SK-N-SH treated with all-trans-retinoic acid at 6 μM for 48 hours (cell line): ENCODE measurements around the gene SH2D2A.
"Not testable (repeated sequence)": the region's sequence is repeated elsewhere in the genome, so short reads cannot be mapped to it uniquely, and the experiment has no call there.

Experiments used
- ATAC-seq: fragments of 200-7000 bp; cut with Tn5 transposase; 3 replicates; pipeline ENCODE4 v1.9.1; 2020; ENCODE audit warnings: mild to moderate bottlenecking, moderate library complexity
- ARNTL ChIP-seq: fragments of 450-650 bp; formaldehyde crosslinking; IDR thresholded peaks from 2 replicates; pipeline ENCODE4 v1.5.0; 2020; ENCODE audit warnings: low read depth, mild to moderate bottlenecking, moderate library complexity, borderline replicate concordance
- BACH2 ChIP-seq: fragments of 250-450 bp; sonication (Bioruptor Pico); IDR thresholded peaks from 2 replicates; pipeline ENCODE4 v1.9.0; 2021; ENCODE audit warnings: mild to moderate bottlenecking, borderline replicate concordance
- CSDC2 ChIP-seq: fragments of 250-450 bp; sonication (Bioruptor Pico); IDR thresholded peaks from 2 replicates; pipeline ENCODE4 v1.5.0; 2020; ENCODE audit warnings: mild to moderate bottlenecking, moderate library complexity
- ESRRG ChIP-seq: fragments of 250-450 bp; sonication (Bioruptor Pico); IDR thresholded peaks from 2 replicates; pipeline ENCODE4 v1.6.1; 2021; ENCODE audit warnings: mild to moderate bottlenecking
- GLIS3 ChIP-seq: fragments of 250-450 bp; sonication (Bioruptor Pico); IDR thresholded peaks from 2 replicates; pipeline ENCODE4 v1.5.0; 2020; ENCODE audit warnings: mild to moderate bottlenecking, moderate library complexity
- ISL1 ChIP-seq: fragments of 250-450 bp; sonication (Bioruptor Pico); IDR thresholded peaks from 2 replicates; pipeline ENCODE4 v2.1.2; 2022; ENCODE audit warnings: mild to moderate bottlenecking, moderate library complexity
- OSR1 ChIP-seq: fragments of 250-450 bp; sonication (Bioruptor Pico); IDR thresholded peaks from 2 replicates; pipeline ENCODE4 v1.8.0; 2022; ENCODE audit warnings: moderate library complexity, mild to moderate bottlenecking, inconsistent platforms
- PPARA ChIP-seq: fragments of 250-450 bp; sonication (Bioruptor Pico); IDR thresholded peaks from 2 replicates; pipeline ENCODE4 v1.5.0; 2020; ENCODE audit warnings: mild to moderate bottlenecking, borderline replicate concordance
- RARB ChIP-seq: fragments of 250-450 bp; sonication (Bioruptor Pico); IDR thresholded peaks from 2 replicates; pipeline ENCODE4 v1.8.0; 2021; ENCODE audit warnings: mild to moderate bottlenecking, moderate library complexity
- SNAI2 ChIP-seq: fragments of 250-450 bp; sonication (Bioruptor Pico); IDR thresholded peaks from 2 replicates; pipeline ENCODE4 v1.5.0; 2020; ENCODE audit warnings: mild to moderate bottlenecking, moderate library complexity
- TCF4 ChIP-seq: fragments of 250-450 bp; sonication (Bioruptor Pico); IDR thresholded peaks from 2 replicates; pipeline ENCODE4 v1.8.0; 2021; ENCODE audit warnings: mild to moderate bottlenecking, moderate library complexity, borderline replicate concordance
- TOX ChIP-seq: fragments of 250-450 bp; sonication (Bioruptor Pico); IDR thresholded peaks from 2 replicates; pipeline ENCODE4 v1.8.0; 2021; ENCODE audit warnings: mild to moderate bottlenecking, moderate library complexity, borderline replicate concordance
- ZC3H10 ChIP-seq: fragments of 250-450 bp; sonication (Bioruptor Pico); IDR thresholded peaks from 2 replicates; pipeline ENCODE4 v1.5.1; 2021; ENCODE audit warnings: mild to moderate bottlenecking, moderate library complexity
- ZFP3 ChIP-seq: fragments of 250-450 bp; sonication (Bioruptor Pico); IDR thresholded peaks from 2 replicates; pipeline ENCODE4 v1.5.0; 2020; ENCODE audit warnings: mild to moderate bottlenecking, moderate library complexity
- ZFP30 ChIP-seq: fragments of 450-650 bp; formaldehyde crosslinking; IDR thresholded peaks from 2 replicates; pipeline ENCODE4 v1.5.0; 2022; ENCODE audit warnings: mild to moderate bottlenecking, moderate library complexity
- ZNF565 ChIP-seq: fragments of 450-650 bp; formaldehyde crosslinking; conservative IDR thresholded peaks from 2 replicates; pipeline ENCODE4 v1.5.0; 2020; ENCODE audit warnings: low read depth, mild to moderate bottlenecking, moderate library complexity
- ZNF8 ChIP-seq: fragments of 450-650 bp; formaldehyde crosslinking; IDR thresholded peaks from 2 replicates; pipeline ENCODE4 v1.5.0; 2020; ENCODE audit warnings: mild to moderate bottlenecking, moderate library complexity
- TF ChIP-seq, protein P1 (sequence below): fragments of 250-450 bp; sonication (Bioruptor Pico); IDR thresholded peaks from 2 replicates; pipeline ENCODE4 v1.8.0; 2020; ENCODE audit warnings: mild to moderate bottlenecking, moderate library complexity, borderline replicate concordance
- TF ChIP-seq, protein P2 (sequence below): fragments of 250-450 bp; sonication (Bioruptor Pico); IDR thresholded peaks from 2 replicates; pipeline ENCODE4 v1.8.0; 2021; ENCODE audit warnings: low read depth, mild to moderate bottlenecking, moderate library complexity, borderline replicate concordance
- TF ChIP-seq, protein P3 (sequence below): fragments of 250-450 bp; sonication (Bioruptor Pico); IDR thresholded peaks from 2 replicates; pipeline ENCODE4 v1.5.1; 2020; ENCODE audit warnings: low read depth, mild to moderate bottlenecking, moderate library complexity
- TF ChIP-seq, protein P4 (sequence below): fragments of 250-450 bp; sonication (Bioruptor Pico); IDR thresholded peaks from 2 replicates; pipeline ENCODE4 v1.5.0; 2020; ENCODE audit warnings: mild to moderate bottlenecking, moderate library complexity

The SH2D2A gene

DNA sequence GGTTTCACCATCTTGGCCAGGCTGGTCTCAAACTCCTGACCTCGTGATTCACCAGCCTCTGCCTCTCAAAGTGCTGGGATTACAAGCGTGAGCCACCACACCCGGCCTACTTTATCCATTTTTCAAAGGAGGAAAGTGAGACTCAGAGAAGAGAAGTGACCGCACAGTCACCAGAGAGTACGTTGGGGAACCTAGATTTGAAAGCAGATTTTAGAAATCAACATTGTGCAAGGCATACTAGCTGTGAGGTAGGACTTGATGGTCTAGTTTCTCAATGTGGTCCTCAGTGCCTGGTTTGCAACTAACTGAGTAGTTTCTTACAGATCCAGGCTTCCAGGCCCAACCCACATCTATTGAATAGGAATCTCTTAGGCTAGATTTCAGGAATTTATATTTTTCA is 51.0 kb downstream of the SH2D2A start (continued):
- TF ChIP-seq, protein P1, sequence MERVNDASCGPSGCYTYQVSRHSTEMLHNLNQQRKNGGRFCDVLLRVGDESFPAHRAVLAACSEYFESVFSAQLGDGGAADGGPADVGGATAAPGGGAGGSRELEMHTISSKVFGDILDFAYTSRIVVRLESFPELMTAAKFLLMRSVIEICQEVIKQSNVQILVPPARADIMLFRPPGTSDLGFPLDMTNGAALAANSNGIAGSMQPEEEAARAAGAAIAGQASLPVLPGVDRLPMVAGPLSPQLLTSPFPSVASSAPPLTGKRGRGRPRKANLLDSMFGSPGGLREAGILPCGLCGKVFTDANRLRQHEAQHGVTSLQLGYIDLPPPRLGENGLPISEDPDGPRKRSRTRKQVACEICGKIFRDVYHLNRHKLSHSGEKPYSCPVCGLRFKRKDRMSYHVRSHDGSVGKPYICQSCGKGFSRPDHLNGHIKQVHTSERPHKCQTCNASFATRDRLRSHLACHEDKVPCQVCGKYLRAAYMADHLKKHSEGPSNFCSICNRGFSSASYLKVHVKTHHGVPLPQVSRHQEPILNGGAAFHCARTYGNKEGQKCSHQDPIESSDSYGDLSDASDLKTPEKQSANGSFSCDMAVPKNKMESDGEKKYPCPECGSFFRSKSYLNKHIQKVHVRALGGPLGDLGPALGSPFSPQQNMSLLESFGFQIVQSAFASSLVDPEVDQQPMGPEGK (CRISPR knock-in tag): no peak
- no peak for TF ChIP-seq SNAI2 (CRISPR knock-in tag)

DNA sequence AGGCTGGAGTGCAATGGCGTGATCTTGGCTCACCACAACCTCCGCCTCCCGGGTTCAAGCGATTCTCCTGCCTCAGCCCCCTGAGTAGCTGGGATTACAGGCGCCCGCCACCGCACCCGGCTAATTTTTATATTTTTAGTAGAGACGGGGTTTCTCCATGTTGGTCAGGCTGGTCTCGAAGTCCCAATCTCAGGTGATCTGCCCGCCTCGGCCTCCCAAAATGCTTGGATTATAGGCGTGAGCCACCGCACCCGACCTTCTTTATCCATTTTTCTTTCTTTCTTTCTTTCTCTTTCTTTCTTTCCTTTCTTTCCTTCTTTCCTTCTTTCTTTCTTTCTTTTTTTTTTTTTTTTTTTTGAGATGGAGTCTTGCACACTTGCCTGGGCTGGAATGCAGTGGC is 51.5 kb downstream of the SH2D2A start:
- not testable (repeated sequence) for ATAC-seq

DNA sequence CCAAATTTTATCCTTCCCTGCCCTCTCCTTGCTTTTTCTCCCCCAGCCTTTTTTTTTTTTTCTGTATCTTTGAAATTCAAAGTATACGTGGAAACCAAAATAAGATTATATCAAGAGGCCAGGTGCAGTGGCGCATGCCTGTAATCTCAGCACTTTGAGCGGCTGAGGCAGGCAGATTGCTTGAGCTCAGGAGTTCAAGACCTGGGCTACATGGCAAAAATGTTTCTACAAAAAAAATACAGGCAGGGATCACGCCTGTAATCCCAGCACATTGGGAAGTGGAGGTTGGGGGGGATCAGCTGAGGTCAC is 55.9 kb downstream of the SH2D2A start:
- no peak for ATAC-seq
- TF ChIP-seq, protein P2, sequence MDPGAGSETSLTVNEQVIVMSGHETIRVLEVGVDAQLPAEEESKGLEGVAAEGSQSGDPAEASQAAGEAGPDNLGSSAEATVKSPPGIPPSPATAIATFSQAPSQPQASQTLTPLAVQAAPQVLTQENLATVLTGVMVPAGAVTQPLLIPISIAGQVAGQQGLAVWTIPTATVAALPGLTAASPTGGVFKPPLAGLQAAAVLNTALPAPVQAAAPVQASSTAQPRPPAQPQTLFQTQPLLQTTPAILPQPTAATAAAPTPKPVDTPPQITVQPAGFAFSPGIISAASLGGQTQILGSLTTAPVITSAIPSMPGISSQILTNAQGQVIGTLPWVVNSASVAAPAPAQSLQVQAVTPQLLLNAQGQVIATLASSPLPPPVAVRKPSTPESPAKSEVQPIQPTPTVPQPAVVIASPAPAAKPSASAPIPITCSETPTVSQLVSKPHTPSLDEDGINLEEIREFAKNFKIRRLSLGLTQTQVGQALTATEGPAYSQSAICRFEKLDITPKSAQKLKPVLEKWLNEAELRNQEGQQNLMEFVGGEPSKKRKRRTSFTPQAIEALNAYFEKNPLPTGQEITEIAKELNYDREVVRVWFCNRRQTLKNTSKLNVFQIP: no peak
- TF ChIP-seq OSR1 (CRISPR knock-in tag) (no peak), TCF4 (no peak), RARB (CRISPR knock-in tag) (no peak), ZC3H10 (CRISPR knock-in tag) (no peak), ESRRG (CRISPR knock-in tag) (no peak), ISL1 (CRISPR knock-in tag) (no peak), PPARA (CRISPR knock-in tag) (no peak), SNAI2 (CRISPR knock-in tag) (no peak), GLIS3 (CRISPR knock-in tag) (no peak), TOX (no peak), CSDC2 (CRISPR knock-in tag) (no peak), BACH2 (no peak), ZNF8 (no peak), ZNF565 (CRISPR knock-in tag) (no peak), ZFP3 (CRISPR knock-in tag) (no peak)
- TF ChIP-seq, protein P3, sequence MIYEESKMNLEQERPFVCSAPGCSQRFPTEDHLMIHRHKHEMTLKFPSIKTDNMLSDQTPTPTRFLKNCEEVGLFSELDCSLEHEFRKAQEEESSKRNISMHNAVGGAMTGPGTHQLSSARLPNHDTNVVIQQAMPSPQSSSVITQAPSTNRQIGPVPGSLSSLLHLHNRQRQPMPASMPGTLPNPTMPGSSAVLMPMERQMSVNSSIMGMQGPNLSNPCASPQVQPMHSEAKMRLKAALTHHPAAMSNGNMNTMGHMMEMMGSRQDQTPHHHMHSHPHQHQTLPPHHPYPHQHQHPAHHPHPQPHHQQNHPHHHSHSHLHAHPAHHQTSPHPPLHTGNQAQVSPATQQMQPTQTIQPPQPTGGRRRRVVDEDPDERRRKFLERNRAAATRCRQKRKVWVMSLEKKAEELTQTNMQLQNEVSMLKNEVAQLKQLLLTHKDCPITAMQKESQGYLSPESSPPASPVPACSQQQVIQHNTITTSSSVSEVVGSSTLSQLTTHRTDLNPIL (CRISPR knock-in tag): no peak
- TF ChIP-seq, protein P4, sequence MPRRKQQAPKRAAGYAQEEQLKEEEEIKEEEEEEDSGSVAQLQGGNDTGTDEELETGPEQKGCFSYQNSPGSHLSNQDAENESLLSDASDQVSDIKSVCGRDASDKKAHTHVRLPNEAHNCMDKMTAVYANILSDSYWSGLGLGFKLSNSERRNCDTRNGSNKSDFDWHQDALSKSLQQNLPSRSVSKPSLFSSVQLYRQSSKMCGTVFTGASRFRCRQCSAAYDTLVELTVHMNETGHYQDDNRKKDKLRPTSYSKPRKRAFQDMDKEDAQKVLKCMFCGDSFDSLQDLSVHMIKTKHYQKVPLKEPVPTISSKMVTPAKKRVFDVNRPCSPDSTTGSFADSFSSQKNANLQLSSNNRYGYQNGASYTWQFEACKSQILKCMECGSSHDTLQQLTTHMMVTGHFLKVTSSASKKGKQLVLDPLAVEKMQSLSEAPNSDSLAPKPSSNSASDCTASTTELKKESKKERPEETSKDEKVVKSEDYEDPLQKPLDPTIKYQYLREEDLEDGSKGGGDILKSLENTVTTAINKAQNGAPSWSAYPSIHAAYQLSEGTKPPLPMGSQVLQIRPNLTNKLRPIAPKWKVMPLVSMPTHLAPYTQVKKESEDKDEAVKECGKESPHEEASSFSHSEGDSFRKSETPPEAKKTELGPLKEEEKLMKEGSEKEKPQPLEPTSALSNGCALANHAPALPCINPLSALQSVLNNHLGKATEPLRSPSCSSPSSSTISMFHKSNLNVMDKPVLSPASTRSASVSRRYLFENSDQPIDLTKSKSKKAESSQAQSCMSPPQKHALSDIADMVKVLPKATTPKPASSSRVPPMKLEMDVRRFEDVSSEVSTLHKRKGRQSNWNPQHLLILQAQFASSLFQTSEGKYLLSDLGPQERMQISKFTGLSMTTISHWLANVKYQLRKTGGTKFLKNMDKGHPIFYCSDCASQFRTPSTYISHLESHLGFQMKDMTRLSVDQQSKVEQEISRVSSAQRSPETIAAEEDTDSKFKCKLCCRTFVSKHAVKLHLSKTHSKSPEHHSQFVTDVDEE: no peak
- TF ChIP-seq, protein P1 (CRISPR knock-in tag): no peak
- TF ChIP-seq, all 23 proteins: peak for 0

DNA sequence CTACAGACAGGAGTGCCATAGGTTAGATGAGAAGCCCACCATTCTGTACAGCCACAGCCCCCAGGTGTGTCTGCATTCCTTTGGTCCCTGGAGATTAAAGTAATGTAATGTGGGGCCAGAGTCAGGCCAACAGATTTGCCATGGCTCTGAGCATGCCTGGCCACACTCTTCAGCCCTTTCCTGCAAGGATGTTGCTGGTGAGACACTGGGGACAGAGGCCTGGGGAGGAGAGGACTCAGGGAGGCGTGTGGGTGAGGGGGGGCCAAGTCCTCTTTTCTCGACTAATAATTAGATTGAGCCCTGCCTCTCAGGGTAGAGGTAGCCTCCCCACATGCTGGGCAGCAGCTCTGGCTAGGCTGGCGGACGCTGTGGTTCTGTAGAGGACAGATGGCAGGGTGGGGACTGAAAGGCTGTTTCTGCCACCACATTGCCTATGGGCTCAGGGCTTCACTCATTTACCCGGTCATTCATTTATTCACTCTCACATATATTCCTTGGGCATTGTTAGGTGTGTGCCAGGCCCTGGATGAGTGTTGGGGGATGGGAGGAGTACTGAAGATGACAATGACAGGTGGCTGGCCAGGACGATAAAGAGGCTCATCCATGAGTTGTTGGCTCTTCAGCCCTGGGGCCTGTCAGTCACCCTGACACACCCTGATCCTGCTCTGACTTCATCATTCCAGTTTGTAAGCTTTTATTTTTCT is 56.4 kb downstream of the SH2D2A start:
- ATAC-seq: no peak; the same call in 2 of the 3 replicates
- TF ChIP-seq ESRRG (CRISPR knock-in tag) (no peak), BACH2 (no peak), ZFP30 (no peak), GLIS3 (CRISPR knock-in tag) (no peak), ZC3H10 (CRISPR knock-in tag) (no peak), SNAI2 (CRISPR knock-in tag) (no peak), ARNTL (CRISPR knock-in tag) (no peak), ZNF8 (no peak), RARB (CRISPR knock-in tag) (no peak), TCF4 (no peak), TOX (no peak), OSR1 (CRISPR knock-in tag) (no peak)
- TF ChIP-seq, protein P4: no peak
- TF ChIP-seq, protein P1 (CRISPR knock-in tag): no peak
